Body of pancreas (tissue), 4 donors: ENCODE data around the gene TMEM101. TPM values are rescaled to one million over a fixed set of nuclear protein-coding genes. Genes with fewer than 3 reads are reported as not detected.

Source experiments
- ATAC-seq: fragments of 150-250 bp; one replicate; pipeline ENCODE4 v1.9.1; 2016
- DNase-seq, 4 donors: peaks; one replicate each; pipeline ENCODE4 v3.0.0-alpha.2; 2019
- H3K27ac ChIP-seq, 4 donors: fragments of 200-600 bp; sonication (generic); 1 replicate in 3 of 4; 2 replicates in 1 of 4; pipeline versions ENCODE4 v1.5.1 to v1.6.1; 2016 to 2019; ENCODE audit warnings: mild to moderate bottlenecking in 1 of 4, mixed read lengths in 1 of 4, moderate library complexity in 1 of 4
- H3K27me3 ChIP-seq, 2 donors: fragments of 200-600 bp; sonication (generic); one replicate each; pipeline ENCODE4 v1.6.0; 2016; ENCODE audit warnings: mild to moderate bottlenecking in 1 of 2
- H3K36me3 ChIP-seq, 2 donors: fragments of 200-600 bp; sonication (generic); replicated peaks in 1 of 2; 2 replicates each; pipeline ENCODE4 v1.5.1; 2016; ENCODE audit warnings: low read depth in 2 of 2; ENCODE audit not compliant: insufficient read depth in 1 of 2
- H3K4me1 ChIP-seq: fragments of 200-600 bp; sonication (generic); one replicate; pipeline ENCODE4 v1.6.0; 2016
- H3K4me3 ChIP-seq, 2 donors: fragments of 200-600 bp; sonication (generic); 1 replicate in 1 of 2; 2 replicates in 1 of 2; pipeline ENCODE4 v1.5.1; 2016 to 2019
- H3K9me3 ChIP-seq, 3 donors: fragments of 200-600 bp; sonication (generic); 1 replicate in 2 of 3; 2 replicates in 1 of 3; pipeline ENCODE4 v1.5.1; 2016
- POLR2A ChIP-seq, 3 donors: fragments of 450-650 bp; IDR thresholded peaks; one replicate each; pipeline ENCODE4 v1.6.1; 2016; ENCODE audit warnings: antibody characterized with exemption in 3 of 3, mild to moderate bottlenecking in 2 of 3
- WGBS, 2 donors: methylation state at CpG; one replicate each; pipeline ENCODE4 v1.1.5; 2017; 5-methylcytosine and 5-hydroxymethylcytosine counted together
- intact Hi-C: fragments of 100-400 bp; cut with DNase I; formaldehyde crosslinking; loops from one replicate; pipeline ENCODE4 v1.15.1; 2023
- total RNA-seq, 2 donors: library from RNA; depleted of rRNA; stranded (reverse); fragments of >200 nt; gene quantifications; one replicate each; pipeline ENCODE4 v1.1.0, GENCODE V29; 2016
- TF ChIP-seq, protein P1 (sequence below), 7 experiments: fragments of 450-650 bp in 4 of 7; fragments of 200-600 bp in 3 of 7; sonication (generic) in 3 of 7; IDR thresholded peaks; one replicate each; pipeline ENCODE4 v1.5.1; 2016 to 2019; ENCODE audit warnings: antibody characterized with exemption in 7 of 7

TMEM101 gene
- total RNA-seq, 2 donors from 2014 or later, result 22.6 to 26.7 TPM

DNA sequence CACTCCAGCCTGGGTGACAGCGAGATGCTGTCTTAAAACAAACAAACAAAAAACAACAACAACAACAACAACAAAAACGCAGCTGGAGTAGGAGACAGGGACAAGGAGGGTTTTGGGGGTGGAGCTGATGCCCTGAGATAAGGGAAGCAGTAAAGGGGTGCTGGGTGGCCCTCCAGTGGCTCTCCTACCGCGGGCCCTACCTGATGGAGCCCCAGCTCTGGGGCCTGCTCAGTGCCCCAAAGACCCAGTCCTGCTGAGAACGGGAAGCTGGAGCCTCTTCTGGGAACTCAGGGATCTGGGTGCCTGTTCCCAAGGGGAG, 31.6 kb downstream of the TMEM101 start:
- DNase-seq (no peak), ATAC-seq (no peak)
- Histone ChIP-seq H3K36me3 (no peaks in the 10 kb centered on the region), H3K27ac (no peak overlapping the region), H3K4me3 (no peak overlapping the region), H3K27me3 (peaks cover 0 to 6% of the 10 kb centered on the region in 2 donors), H3K9me3 (no peaks in the 10 kb centered on the region), H3K4me1 (peaks cover 14% of the 10 kb centered on the region)
- 15 to 25% methylated on average over 5 of the region's 5 CpGs for WGBS, 2 donors
- TF ChIP-seq, protein P1, sequence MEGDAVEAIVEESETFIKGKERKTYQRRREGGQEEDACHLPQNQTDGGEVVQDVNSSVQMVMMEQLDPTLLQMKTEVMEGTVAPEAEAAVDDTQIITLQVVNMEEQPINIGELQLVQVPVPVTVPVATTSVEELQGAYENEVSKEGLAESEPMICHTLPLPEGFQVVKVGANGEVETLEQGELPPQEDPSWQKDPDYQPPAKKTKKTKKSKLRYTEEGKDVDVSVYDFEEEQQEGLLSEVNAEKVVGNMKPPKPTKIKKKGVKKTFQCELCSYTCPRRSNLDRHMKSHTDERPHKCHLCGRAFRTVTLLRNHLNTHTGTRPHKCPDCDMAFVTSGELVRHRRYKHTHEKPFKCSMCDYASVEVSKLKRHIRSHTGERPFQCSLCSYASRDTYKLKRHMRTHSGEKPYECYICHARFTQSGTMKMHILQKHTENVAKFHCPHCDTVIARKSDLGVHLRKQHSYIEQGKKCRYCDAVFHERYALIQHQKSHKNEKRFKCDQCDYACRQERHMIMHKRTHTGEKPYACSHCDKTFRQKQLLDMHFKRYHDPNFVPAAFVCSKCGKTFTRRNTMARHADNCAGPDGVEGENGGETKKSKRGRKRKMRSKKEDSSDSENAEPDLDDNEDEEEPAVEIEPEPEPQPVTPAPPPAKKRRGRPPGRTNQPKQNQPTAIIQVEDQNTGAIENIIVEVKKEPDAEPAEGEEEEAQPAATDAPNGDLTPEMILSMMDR (IDR thresholded peaks at IDR 0.05), result no peak
- TF ChIP-seq POLR2A (IDR thresholded peaks at IDR 0.05), result no peak
- intact Hi-C loops, result no loop called here

DNA sequence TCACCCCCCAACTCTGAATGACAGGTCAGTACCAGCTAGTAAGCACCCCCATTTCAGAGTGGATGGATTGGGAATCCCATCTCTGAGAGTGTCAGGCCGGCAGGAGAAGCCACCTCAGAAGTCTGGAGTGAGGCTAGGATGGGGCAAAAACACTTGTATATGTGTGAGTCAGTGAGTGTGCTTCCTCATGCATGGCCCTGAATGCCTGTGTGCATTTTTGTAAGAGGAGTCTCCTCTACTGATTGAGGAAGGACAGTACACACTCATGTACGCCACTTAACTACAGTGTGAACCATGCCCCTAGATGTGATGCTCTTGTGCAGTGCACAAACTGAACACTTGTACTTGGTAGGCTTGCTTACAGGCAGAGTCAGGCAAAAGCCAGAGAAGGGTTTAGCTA, 32.6 kb downstream of the TMEM101 start:
- ATAC-seq, result no peak
- H3K27me3 ChIP-seq, result peaks cover 0 to 6% of the 10 kb centered on the region in 2 donors
- H3K4me1 ChIP-seq, result peaks cover 14% of the 10 kb centered on the region
- intact Hi-C loops, result no loop called here
- H3K27ac ChIP-seq, result no peak overlapping the region
- no peaks in the 10 kb centered on the region for H3K36me3 ChIP-seq
- H3K4me3 ChIP-seq, result no peak overlapping the region
- DNase-seq, result no peak
- TF ChIP-seq POLR2A (IDR thresholded peaks at IDR 0.05), result no peak
- TF ChIP-seq, protein P1 (IDR thresholded peaks at IDR 0.05), result no peak
- no peaks in the 10 kb centered on the region for H3K9me3 ChIP-seq
- 79% methylated on average over 2 of the region's 2 CpGs for WGBS, 2 donors

DNA sequence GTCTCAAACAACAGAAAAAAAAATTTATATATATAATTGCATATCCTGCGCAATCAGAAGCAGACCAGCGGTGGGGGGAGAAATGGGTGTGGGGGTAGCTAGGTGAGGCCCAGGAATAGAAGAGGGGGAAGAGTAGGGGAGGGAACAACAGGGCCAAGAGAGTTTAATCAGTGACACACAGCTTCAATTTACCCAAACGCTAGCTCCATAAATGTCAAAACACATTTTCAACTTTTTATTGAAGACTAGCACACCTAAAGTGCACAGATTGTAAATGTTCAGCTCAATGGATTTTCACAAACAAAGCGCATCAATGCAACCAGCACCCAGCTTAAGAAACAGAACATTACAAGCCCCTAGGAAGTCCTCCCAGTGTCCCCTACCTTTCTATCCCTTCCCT, 35.1 kb downstream of the TMEM101 start:
- no peaks in the 10 kb centered on the region for H3K36me3 ChIP-seq
- intact Hi-C loops, result no loop called here
- TF ChIP-seq POLR2A (IDR thresholded peaks at IDR 0.05), result no peak
- TF ChIP-seq, protein P1 (IDR thresholded peaks at IDR 0.05), result no peak
- H3K27ac ChIP-seq, result no peak overlapping the region
- ATAC-seq (no peak), DNase-seq (no peak)
- WGBS, 2 donors, result 77% methylated on average over 4 of the region's 4 CpGs
- H3K4me1 ChIP-seq, result peaks cover 14% of the 10 kb centered on the region
- H3K9me3 ChIP-seq, result no peaks in the 10 kb centered on the region
- no peak overlapping the region for H3K4me3 ChIP-seq
- H3K27me3 ChIP-seq, result peaks cover 0 to 6% of the 10 kb centered on the region in 2 donors

DNA sequence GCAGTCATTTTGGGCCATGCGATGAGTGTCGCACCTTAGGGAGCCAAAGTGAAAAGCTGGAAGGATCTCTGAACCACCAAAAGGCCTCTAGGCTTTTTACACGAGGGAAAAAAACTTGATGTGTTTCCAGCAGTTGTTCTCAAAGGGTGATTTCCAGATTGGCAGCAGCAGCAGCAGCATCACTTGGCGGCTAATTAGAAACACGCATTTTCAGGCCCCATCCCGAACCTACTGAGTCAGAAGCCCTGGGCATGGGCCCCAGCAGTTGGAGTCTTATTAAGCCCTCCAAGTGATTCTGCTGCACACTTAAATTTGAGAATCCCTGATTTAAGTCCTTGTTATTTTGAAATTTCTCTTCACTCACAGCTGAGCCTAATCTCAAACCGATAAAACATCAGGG, 35.8 kb downstream of the TMEM101 start:
- H3K9me3 ChIP-seq, result no peaks in the 10 kb centered on the region
- H3K4me1 ChIP-seq, result peaks cover 10% of the 10 kb centered on the region
- no peak overlapping the region for H3K27ac ChIP-seq
- 77 to 78% methylated on average over 7 of the region's 7 CpGs for WGBS, 2 donors
- ATAC-seq (no peak), DNase-seq (no peak)
- H3K4me3 ChIP-seq, result no peak overlapping the region
- peaks cover 0 to 6% of the 10 kb centered on the region in 2 donors for H3K27me3 ChIP-seq
- TF ChIP-seq, protein P1 (IDR thresholded peaks at IDR 0.05), result no peak
- no peak for TF ChIP-seq POLR2A (IDR thresholded peaks at IDR 0.05)
- intact Hi-C loops, result no loop called here
- H3K36me3 ChIP-seq, result no peaks in the 10 kb centered on the region

DNA sequence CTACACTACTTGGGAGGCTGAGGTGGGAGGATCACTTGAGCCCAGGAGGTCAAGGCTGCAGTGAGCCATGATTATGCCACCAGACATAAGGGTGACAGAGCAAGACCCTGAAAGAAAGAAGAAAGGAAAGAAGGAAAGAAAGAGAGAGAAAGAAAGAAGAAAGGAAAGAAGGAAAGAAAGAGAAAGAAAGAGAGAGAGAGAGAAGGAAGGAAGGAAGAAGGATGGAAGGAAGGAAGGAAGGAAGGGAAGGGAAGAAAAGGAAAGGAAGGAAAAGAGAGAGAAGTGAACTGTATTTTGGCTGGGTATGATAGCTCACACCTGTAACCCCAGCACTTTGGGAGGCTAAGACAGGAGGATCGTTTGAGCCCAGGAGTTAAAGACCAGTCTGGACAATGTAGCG, 36.7 kb downstream of the TMEM101 start:
- H3K36me3 ChIP-seq, result no peaks in the 10 kb centered on the region
- TF ChIP-seq, protein P1 (IDR thresholded peaks at IDR 0.05), result no peak
- TF ChIP-seq POLR2A (IDR thresholded peaks at IDR 0.05), result no peak
- DNase-seq (no peak), ATAC-seq (no peak)
- H3K4me3 ChIP-seq, result no peak overlapping the region
- 68 to 76% methylated on average over 2 of the region's 2 CpGs for WGBS, 2 donors
- peaks cover 0 to 3% of the 10 kb centered on the region in 2 donors for H3K27me3 ChIP-seq
- H3K27ac ChIP-seq, result no peak overlapping the region
- no peaks in the 10 kb centered on the region for H3K9me3 ChIP-seq
- H3K4me1 ChIP-seq, result peaks cover under 1% of the 10 kb centered on the region
- intact Hi-C loops, result no loop called here
